NOMO-1 treated with DMSO at 0.1 percent for 48 hours (cell line): Measurements from ENCODE around the gene GAPDHS.

Experiments
- DNase-seq: peaks from one replicate; lab custom pipeline; 2025; ENCODE audit not compliant: unreplicated experiment; lab: John Stamatoyannopoulos, UW

GAPDHS gene

GRCh38 chr19:35556025-35556590 is 22.9 kb downstream of the GAPDHS start:
- no peak for DNase-seq

- no peak for DNase-seq
Observed at GRCh38 chr19:35556846-35557538, 23.7 kb downstream of the GAPDHS start.

- DNase-seq: no peak
Observed at GRCh38 chr19:35557539-35558399, 24.5 kb downstream of the GAPDHS start.

GRCh38 chr19:35558400-35559280 is 25.4 kb downstream of the GAPDHS start:
- DNase-seq: no peak

DNA sequence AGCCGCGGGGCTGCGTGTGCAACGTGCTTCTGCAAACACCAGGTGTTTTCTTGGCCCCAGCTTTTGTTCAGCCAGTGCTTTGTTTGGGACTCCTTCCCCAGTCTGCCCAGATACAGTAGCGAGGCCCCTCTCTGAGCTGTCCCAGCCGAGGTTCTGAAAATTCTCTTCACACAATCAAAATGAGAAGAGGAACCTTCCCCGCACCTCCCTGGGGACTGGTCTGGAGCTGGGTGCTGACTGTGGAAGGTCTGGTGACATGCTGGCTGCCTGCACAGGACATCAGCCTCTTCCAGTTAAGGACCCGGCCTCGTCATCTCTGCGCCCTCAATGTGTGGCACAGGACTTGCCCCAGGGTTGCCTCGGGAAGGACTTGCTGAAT is 26.0 kb downstream of the GAPDHS start:
- DNase-seq: no peak

- no peak for DNase-seq
Observed at GRCh38 chr19:35559781-35560180, 26.5 kb downstream of the GAPDHS start.

DNA sequence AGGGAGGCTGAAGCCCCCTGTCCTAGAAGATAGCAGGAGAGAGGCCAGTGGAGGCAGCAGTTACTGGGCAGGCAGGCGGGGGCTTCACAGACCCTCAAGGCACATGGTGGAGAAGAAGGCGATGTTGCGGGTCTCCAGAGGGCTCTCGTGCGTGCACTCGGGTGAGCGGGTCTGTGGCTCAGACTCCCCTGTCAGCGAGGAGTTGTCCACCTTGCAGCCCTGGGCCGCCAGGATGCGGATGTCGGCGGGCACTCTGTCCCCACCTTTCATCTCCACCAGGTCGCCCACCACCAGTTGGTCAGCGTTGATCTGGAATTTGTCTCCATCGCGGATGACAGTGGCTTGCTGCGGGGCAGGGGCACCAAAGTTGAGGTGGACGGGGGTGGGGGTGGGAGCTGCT is 27.0 kb downstream of the GAPDHS start:
- DNase-seq: no peak

- DNase-seq: no peak
Observed at GRCh38 chr19:35560677-35561076, 27.4 kb downstream of the GAPDHS start.

- DNase-seq: no peak
Observed at GRCh38 chr19:35561436-35561835, 28.2 kb downstream of the GAPDHS start.

DNA sequence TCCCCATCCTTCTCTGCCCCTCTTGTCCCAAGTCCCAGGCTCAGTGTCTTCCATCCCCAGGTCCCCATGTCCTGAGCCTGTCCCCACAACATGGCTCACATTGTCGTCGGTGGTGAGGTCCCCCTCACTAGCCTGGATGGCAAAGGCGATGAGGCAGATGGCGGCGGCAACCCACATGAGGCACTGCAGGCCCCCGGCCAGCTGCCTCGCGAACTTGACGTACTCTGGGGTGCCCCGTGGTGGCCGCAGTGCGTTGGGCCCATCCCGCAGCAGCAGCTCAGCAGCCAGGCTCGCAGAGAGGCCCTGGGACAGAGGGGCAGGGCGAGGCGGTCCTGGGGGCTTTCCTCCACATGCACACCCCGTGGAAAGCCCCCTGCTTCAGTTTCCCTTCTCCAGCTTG is 29.1 kb downstream of the GAPDHS start:
- no peak for DNase-seq

DNA sequence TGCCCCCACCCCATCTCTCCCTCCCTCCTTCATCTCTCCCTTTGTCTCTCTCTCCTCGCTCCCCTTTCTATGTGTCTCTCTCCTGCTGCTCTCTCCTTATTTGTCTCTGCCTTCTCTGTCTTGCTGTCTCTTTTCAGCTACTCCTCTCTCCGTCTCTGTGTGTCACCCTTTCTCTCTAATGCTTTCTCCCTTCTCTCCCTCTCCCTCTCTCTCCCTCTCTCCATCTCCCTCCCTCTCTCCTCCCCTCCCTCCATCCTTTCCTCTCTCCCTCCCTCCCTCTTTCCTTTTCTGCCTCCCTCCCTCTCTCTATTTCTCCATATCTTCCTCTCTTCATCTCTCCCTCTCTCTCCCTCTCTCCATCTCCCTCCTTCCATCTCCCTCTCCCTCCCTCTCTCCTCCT is 29.5 kb downstream of the GAPDHS start:
- no peak for DNase-seq

GRCh38 chr19:35563207-35563829 is 30.1 kb downstream of the GAPDHS start, which contains the start of gene ATP4A:
ATP4A (minus strand) TSS chr19:35563658; CDS start chr19:35563629, 29 bp downstream.
- no peak for DNase-seq

GRCh38 chr19:35565016-35565856 is 32.0 kb downstream of the GAPDHS start:
- no peak for DNase-seq

DNA sequence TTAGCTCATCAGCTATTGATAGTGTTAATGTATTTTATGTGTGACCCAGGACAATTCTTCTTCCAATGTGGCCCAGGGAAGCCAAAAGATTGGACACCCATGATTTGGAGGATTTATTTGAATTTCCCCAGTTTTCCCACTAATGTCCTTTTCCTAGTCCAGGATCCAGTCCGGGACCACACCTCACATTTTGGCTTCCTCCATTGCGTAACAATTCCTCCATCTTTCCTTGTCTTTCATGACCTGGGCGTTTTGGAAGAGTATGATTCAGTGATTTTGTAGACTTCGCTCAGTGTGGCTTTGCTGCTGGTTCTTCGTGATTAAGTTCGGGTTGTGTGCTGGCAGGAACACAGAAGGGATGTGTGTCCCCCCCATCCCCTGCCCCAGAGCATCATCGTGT is 33.5 kb downstream of the GAPDHS start:
- no peak for DNase-seq

DNA sequence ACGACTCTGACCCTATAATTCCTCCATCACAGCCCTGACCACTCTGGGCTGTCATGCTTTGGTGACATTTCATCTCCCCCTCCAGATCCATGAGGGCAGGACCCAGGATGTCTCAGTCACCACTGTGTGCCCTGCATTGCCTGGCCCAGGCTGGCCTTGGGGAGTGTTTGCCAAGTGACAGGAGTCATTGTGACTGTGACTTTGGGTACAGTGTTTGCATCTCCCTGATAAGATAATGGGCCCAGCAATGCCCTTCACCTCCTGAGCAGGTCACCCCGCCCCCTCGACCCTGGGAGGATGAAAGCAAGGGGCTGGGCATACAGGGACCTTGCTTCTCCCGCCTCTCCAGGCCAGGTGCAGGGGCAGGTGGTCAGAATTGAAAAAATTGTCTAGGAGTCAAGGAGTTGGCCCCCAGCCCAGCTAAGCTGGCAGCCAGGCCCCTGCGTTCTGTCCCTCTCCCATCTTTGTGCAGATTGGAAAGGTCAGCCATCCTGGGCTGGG is 36.1 kb downstream of the GAPDHS start:
- no peak for DNase-seq

- DNase-seq: no peak
Observed at GRCh38 chr19:35571406-35571965, 38.2 kb downstream of the GAPDHS start.

DNA sequence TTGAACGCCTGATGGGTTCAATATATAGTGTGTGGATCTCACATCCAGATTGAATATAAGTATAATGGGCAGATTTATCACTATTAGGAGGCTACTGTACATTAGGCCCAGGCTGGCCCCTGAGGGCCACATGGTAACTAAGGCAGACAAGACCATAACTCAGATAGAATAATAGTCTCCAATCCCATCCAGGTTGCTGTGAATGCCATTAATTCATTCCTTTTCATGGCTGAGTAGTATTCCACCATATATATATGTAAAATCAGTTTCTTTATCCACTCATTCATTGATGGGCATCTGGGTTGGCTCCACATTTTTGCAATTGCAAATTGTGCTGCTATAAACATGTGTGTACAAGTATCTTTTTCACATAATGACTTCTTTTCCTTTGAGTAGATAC is 44.7 kb downstream of the GAPDHS start:
- DNase-seq: no peak

- no peak for DNase-seq
Observed at GRCh38 chr19:35578707-35579106, 45.5 kb downstream of the GAPDHS start.

DNA sequence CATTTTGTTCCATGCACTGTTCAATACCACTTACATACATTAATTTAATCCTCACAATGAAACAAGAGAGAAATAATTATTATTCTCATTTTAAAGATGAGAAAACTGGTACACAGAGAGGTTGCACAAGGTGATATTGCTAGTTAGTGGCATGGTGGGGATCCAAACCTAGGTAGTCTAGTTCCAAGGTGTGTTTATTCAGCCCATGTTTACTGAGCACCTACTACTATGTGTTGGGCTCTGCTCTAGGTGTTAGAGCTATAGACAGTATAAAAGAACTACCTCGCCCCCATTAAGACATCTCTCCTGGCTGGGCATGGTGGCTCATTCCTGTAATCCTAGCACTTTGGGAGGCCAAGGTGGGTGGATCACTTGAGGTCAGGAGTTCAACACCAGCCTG is 49.5 kb downstream of the GAPDHS start:
- DNase-seq: no peak
